C4-2B (cell line): ENCODE measurements around the gene PILRA.

ENCODE experiments used
- CTCF ChIP-seq: fragments of 450-650 bp; conservative IDR thresholded peaks from 2 replicates; pipeline ENCODE4 v1.5.1; 2017; ENCODE audit warnings: mild to moderate bottlenecking
- ZFX ChIP-seq: fragments of 450-650 bp; IDR thresholded peaks from 2 replicates; pipeline ENCODE4 v1.6.1; 2017

- no peak for TF ChIP-seq CTCF
- no peak for TF ChIP-seq ZFX
Measured at GRCh38 chr7:100426516-100426915, 53.2 kb downstream of the PILRA start.
